ENCODE data around the gene SAMD11.

SAMD11 gene

DNA sequence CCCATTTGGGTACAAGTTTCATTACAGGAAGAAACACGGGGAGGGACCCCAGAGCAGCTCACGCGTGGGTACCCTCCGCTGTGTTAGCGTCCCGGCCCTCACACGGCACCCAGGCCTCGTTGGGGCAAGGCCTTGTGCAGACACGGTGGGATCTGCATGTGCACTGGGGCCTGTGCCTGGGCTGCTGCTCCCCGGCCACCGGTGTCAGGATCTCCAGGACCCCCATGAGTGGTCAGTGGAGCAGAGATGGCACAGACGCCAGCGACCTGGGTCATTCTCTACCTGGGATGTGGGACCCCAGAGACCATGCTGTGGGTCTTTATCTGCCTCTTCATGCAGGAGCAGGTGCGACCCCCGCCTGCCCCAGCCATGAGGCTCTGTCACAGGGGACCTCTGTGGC lies 5.4 kb upstream of the SAMD11 start:
- no peak overlapping the region for H3K27ac ChIP-seq (replicated peaks)
- no peak overlapping the region for H3K4me3 ChIP-seq (replicated peaks; ENCODE audit: insufficient read depth, low read length)
- H3K27me3 ChIP-seq (ENCODE audit: insufficient read depth, poor library complexity, severe bottlenecking): no peaks in the 10 kb centered on the region
- no peak for DNase-seq (ENCODE audit: low read depth in 1 of 2, low spot score in 1 of 2)
- no peak for TF ChIP-seq GABPA (IDR thresholded peaks at IDR 0.05; ENCODE audit: low read depth)
- TF ChIP-seq POLR2AphosphoS5 (IDR thresholded peaks at IDR 0.05; ENCODE audit: low read depth): no peak
- TF ChIP-seq, protein P1, sequence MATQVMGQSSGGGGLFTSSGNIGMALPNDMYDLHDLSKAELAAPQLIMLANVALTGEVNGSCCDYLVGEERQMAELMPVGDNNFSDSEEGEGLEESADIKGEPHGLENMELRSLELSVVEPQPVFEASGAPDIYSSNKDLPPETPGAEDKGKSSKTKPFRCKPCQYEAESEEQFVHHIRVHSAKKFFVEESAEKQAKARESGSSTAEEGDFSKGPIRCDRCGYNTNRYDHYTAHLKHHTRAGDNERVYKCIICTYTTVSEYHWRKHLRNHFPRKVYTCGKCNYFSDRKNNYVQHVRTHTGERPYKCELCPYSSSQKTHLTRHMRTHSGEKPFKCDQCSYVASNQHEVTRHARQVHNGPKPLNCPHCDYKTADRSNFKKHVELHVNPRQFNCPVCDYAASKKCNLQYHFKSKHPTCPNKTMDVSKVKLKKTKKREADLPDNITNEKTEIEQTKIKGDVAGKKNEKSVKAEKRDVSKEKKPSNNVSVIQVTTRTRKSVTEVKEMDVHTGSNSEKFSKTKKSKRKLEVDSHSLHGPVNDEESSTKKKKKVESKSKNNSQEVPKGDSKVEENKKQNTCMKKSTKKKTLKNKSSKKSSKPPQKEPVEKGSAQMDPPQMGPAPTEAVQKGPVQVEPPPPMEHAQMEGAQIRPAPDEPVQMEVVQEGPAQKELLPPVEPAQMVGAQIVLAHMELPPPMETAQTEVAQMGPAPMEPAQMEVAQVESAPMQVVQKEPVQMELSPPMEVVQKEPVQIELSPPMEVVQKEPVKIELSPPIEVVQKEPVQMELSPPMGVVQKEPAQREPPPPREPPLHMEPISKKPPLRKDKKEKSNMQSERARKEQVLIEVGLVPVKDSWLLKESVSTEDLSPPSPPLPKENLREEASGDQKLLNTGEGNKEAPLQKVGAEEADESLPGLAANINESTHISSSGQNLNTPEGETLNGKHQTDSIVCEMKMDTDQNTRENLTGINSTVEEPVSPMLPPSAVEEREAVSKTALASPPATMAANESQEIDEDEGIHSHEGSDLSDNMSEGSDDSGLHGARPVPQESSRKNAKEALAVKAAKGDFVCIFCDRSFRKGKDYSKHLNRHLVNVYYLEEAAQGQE (IDR thresholded peaks at IDR 0.05; ENCODE audit: insufficient replicate concordance, low read depth): no peak
- TF ChIP-seq CTCF (IDR thresholded peaks at IDR 0.05; ENCODE audit: insufficient read depth, low read length): no peak
- TF ChIP-seq SPI1 (IDR thresholded peaks at IDR 0.05; ENCODE audit: borderline replicate concordance, low read depth): no peak

DNA sequence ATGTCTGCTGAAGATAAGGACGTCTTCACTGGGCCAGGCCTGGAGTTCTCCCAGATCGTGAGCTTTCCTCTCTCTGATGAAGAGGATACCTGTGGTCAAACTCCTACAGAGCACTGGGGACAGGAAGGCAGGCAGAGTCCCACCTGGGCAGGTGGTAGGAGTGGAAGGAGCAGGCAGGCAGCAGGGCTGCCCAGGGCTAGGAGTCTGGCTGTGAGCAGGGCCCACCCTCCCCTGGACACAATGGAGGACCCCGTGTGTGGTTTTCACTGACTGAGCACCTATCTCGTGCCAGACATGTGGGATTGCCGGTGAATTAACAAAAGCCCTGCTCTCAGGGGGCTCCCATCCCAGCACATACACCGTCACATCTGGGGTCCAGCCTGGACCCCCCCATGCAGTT lies 4.9 kb upstream of the SAMD11 start:
- no peak overlapping the region for H3K4me3 ChIP-seq (replicated peaks; ENCODE audit: insufficient read depth, low read length)
- TF ChIP-seq POLR2AphosphoS5 (IDR thresholded peaks at IDR 0.05; ENCODE audit: low read depth) (no peak), GABPA (IDR thresholded peaks at IDR 0.05; ENCODE audit: low read depth) (no peak)
- DNase-seq (ENCODE audit: low read depth in 1 of 2, low spot score in 1 of 2): no peak
- no peak overlapping the region for H3K27ac ChIP-seq (replicated peaks)
- no peaks in the 10 kb centered on the region for H3K27me3 ChIP-seq (ENCODE audit: insufficient read depth, poor library complexity, severe bottlenecking)

DNA sequence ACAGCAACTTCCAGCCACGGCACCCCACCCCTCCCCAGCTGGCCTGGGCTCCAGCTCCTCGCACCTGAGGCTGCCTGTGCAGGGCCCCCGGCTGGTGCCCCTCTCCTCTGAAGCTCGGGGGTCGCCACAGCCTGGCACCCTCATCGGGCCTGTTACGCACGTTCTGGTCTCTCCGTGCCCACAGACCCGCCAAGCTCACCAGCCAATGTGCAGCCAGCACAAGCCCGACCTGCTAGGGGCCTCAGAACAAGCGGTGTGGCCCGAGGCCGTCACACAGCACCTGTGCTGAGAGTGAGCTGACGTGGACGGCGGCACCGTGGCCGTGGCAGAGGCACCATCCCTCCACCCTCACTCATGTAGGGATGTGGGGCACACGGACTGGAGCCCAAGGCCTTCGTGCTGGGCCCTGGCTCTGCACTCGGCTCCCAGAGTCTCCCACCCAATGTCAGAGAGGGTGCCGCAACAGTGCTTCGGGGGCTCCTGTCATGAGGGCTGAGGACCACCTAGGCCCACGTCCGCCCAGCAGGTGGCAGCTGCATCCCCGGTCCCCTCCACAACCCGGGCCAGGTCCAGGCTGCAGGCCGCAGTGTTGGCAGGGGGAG lies 4.4 kb upstream of the SAMD11 start:
- Histone ChIP-seq H3K4me3 (replicated peaks; ENCODE audit: insufficient read depth, low read length) (no peak overlapping the region), H3K27ac (replicated peaks) (no peak overlapping the region), H3K27me3 (ENCODE audit: insufficient read depth, poor library complexity, severe bottlenecking) (no peaks in the 10 kb centered on the region)
- DNase-seq (ENCODE audit: low read depth in 1 of 2, low spot score in 1 of 2): no peak
- TF ChIP-seq CTCF (IDR thresholded peaks at IDR 0.05; ENCODE audit: insufficient read depth, low read length): no peak
- TF ChIP-seq POLR2AphosphoS5 (IDR thresholded peaks at IDR 0.05; ENCODE audit: low read depth): no peak
- TF ChIP-seq, protein P1 (IDR thresholded peaks at IDR 0.05; ENCODE audit: insufficient replicate concordance, low read depth): no peak
- no peak for TF ChIP-seq GABPA (IDR thresholded peaks at IDR 0.05; ENCODE audit: low read depth)
- TF ChIP-seq SPI1 (IDR thresholded peaks at IDR 0.05; ENCODE audit: borderline replicate concordance, low read depth): no peak

GRCh38 chr1:920010-920409 lies 3.7 kb upstream of the SAMD11 start:
- Histone ChIP-seq H3K27ac (replicated peaks) (no peak overlapping the region), H3K4me3 (replicated peaks; ENCODE audit: insufficient read depth, low read length) (no peak overlapping the region), H3K27me3 (ENCODE audit: insufficient read depth, poor library complexity, severe bottlenecking) (peaks cover 5% of the 10 kb centered on the region)
- no peak for TF ChIP-seq GABPA (IDR thresholded peaks at IDR 0.05; ENCODE audit: low read depth)
- no peak for TF ChIP-seq POLR2AphosphoS5 (IDR thresholded peaks at IDR 0.05; ENCODE audit: low read depth)
- no peak for TF ChIP-seq SPI1 (IDR thresholded peaks at IDR 0.05; ENCODE audit: borderline replicate concordance, low read depth)
- TF ChIP-seq, protein P1 (IDR thresholded peaks at IDR 0.05; ENCODE audit: insufficient replicate concordance, low read depth): no peak
- TF ChIP-seq CTCF (IDR thresholded peaks at IDR 0.05; ENCODE audit: insufficient read depth, low read length): no peak
- DNase-seq (ENCODE audit: low read depth in 1 of 2, low spot score in 1 of 2): no peak
